Measurements from ENCODE around the gene ANO2.

ANO2 gene

DNA sequence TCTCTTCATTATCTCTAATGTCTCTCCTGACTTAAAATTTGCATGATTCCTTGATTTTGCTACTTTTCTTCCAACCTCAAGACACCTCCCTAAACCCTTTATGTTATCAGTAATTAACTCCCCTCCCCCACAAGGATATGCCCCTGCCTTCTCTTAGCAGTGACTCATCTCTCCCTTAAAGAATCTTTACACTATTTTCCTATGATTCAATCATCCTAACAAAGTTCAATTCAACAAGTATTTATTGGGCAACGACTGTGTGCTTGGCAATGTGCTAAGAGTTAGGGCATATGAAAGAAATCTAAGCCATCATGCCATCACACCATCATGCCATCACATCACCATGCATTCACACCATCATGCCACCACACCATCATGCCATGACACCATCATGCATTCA, 80.1 kb downstream of the ANO2 start:
- no peak for TF ChIP-seq RAD21 (IDR thresholded peaks at IDR 0.05; ENCODE audit: low read depth)
- no peak for TF ChIP-seq FOXM1 (IDR thresholded peaks at IDR 0.05; ENCODE audit: borderline replicate concordance, low read depth)
- TF ChIP-seq TCF12 (IDR thresholded peaks at IDR 0.05; ENCODE audit: low read depth), result no peak
- no peak for TF ChIP-seq ZBTB7A (IDR thresholded peaks at IDR 0.05; ENCODE audit: low read depth)
- no peak for TF ChIP-seq TEAD4 (IDR thresholded peaks at IDR 0.05)
- no peak for TF ChIP-seq CEBPB (IDR thresholded peaks at IDR 0.05)
- TF ChIP-seq CREB1 (IDR thresholded peaks at IDR 0.05; ENCODE audit: low read depth), result no peak

DNA sequence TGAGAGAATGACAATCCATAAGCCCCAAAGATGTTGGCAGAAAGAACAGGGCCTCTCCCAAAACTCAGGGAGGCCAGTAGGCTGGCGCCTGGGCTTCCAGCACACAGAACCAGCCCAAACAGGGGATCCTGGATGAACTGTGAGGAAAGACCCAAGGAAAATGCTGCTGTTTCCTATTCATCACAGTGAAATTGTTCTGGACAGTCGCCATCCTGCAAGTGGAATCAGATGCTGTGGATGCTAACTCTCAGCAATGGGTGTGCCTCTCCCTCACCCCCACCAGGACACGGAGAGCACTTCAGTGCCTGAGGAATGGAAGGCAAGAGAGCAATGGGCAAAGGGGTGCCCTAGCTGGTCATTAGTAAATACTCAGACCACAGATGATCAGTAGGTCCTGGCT, 80.8 kb downstream of the ANO2 start:
- TF ChIP-seq, protein P1, sequence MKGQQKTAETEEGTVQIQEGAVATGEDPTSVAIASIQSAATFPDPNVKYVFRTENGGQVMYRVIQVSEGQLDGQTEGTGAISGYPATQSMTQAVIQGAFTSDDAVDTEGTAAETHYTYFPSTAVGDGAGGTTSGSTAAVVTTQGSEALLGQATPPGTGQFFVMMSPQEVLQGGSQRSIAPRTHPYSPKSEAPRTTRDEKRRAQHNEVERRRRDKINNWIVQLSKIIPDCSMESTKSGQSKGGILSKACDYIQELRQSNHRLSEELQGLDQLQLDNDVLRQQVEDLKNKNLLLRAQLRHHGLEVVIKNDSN (IDR thresholded peaks at IDR 0.05), result no peak
- no peak for TF ChIP-seq RAD21 (IDR thresholded peaks at IDR 0.05; ENCODE audit: low read depth)
- TF ChIP-seq NFIC (IDR thresholded peaks at IDR 0.05), result no peak
- TF ChIP-seq ZBTB7A (IDR thresholded peaks at IDR 0.05; ENCODE audit: low read depth), result no peak
- TF ChIP-seq YY1 (IDR thresholded peaks at IDR 0.05; ENCODE audit: low read depth), result no peak
- no peak for TF ChIP-seq TEAD4 (IDR thresholded peaks at IDR 0.05)
- TF ChIP-seq CEBPB (IDR thresholded peaks at IDR 0.05), result no peak
- TF ChIP-seq CREB1 (IDR thresholded peaks at IDR 0.05; ENCODE audit: low read depth), result no peak
- TF ChIP-seq, protein P2, sequence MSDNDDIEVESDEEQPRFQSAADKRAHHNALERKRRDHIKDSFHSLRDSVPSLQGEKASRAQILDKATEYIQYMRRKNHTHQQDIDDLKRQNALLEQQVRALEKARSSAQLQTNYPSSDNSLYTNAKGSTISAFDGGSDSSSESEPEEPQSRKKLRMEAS (IDR thresholded peaks at IDR 0.05), result no peak
- TF ChIP-seq EGR1 (IDR thresholded peaks at IDR 0.05), result no peak
- TF ChIP-seq EP300 (IDR thresholded peaks at IDR 0.05; ENCODE audit: borderline replicate concordance), result no peak

DNA sequence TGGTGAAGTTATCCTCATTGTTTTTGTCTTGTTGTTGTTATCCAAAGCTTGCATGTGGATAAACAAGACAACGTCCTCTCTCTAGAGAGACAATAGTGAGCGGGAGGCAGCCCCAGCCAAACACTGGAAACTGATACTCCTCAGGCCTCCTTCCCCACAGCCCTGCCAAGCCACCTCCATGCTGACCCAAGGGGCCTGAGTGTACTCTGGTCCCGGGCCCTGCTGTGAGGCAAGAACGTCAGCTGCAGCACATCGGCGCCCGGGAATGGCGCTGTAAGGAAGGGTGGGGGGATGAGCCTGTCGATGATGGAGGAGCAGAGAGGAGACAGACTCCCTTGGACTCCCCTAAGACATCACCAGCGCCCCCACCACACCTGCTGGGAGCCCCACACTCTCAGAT, 83.6 kb downstream of the ANO2 start:
- TF ChIP-seq TEAD4 (IDR thresholded peaks at IDR 0.05) (no peak), FOXM1 (IDR thresholded peaks at IDR 0.05; ENCODE audit: borderline replicate concordance, low read depth) (no peak), RAD21 (IDR thresholded peaks at IDR 0.05; ENCODE audit: low read depth) (no peak), YY1 (IDR thresholded peaks at IDR 0.05; ENCODE audit: low read depth) (no peak), EP300 (IDR thresholded peaks at IDR 0.05; ENCODE audit: borderline replicate concordance) (no peak), EGR1 (IDR thresholded peaks at IDR 0.05) (no peak), CREB1 (IDR thresholded peaks at IDR 0.05; ENCODE audit: low read depth) (no peak), NFIC (IDR thresholded peaks at IDR 0.05) (no peak), CEBPB (IDR thresholded peaks at IDR 0.05) (no peak), TCF12 (IDR thresholded peaks at IDR 0.05; ENCODE audit: low read depth) (no peak), TAF1 (IDR thresholded peaks at IDR 0.05; ENCODE audit: low read depth) (no peak), ZBTB7A (IDR thresholded peaks at IDR 0.05; ENCODE audit: low read depth) (no peak)
- TF ChIP-seq, protein P3, sequence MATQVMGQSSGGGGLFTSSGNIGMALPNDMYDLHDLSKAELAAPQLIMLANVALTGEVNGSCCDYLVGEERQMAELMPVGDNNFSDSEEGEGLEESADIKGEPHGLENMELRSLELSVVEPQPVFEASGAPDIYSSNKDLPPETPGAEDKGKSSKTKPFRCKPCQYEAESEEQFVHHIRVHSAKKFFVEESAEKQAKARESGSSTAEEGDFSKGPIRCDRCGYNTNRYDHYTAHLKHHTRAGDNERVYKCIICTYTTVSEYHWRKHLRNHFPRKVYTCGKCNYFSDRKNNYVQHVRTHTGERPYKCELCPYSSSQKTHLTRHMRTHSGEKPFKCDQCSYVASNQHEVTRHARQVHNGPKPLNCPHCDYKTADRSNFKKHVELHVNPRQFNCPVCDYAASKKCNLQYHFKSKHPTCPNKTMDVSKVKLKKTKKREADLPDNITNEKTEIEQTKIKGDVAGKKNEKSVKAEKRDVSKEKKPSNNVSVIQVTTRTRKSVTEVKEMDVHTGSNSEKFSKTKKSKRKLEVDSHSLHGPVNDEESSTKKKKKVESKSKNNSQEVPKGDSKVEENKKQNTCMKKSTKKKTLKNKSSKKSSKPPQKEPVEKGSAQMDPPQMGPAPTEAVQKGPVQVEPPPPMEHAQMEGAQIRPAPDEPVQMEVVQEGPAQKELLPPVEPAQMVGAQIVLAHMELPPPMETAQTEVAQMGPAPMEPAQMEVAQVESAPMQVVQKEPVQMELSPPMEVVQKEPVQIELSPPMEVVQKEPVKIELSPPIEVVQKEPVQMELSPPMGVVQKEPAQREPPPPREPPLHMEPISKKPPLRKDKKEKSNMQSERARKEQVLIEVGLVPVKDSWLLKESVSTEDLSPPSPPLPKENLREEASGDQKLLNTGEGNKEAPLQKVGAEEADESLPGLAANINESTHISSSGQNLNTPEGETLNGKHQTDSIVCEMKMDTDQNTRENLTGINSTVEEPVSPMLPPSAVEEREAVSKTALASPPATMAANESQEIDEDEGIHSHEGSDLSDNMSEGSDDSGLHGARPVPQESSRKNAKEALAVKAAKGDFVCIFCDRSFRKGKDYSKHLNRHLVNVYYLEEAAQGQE (IDR thresholded peaks at IDR 0.05; ENCODE audit: low read depth), result no peak
- TF ChIP-seq, protein P1 (IDR thresholded peaks at IDR 0.05), result no peak
- TF ChIP-seq, protein P2 (IDR thresholded peaks at IDR 0.05), result no peak

DNA sequence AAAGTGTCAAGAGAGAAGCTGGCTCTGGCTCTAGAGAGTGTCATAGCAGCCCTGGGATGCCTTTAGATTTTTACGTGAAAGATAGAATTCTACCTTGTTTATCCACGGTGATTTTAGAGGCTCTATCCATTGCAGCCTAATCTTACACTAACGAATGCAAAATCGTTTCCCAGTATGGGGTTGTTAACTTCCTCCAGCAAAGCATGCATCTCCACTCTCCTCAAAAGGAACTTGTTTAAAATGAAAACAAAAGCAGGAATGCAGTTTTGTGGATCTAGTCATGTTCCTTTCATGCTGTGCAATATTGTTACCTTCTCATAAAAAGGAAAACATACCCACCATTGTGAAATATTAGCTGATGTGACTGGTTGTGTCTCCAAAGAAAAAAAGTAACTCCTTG, 88.4 kb downstream of the ANO2 start:
- no peak for TF ChIP-seq YY1 (IDR thresholded peaks at IDR 0.05; ENCODE audit: low read depth)

DNA sequence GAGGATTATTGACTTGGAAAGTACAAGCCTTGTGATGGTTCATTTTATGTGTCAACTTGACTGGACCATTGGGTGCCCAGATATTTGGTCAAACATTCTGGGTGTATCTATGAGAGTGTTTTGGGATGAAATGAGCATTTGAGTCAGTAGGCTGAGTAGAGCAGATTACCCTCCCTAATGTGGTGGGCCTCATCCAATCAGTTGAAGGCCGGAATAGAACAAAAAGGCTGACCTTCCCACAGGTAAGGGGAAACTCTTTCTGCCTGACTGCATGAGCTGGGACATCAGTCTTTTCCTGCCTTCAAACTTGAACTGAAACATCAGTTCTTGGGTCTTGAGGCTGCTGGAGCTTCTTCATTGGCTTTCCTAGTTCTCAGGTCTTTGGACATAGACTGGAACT, 98.1 kb downstream of the ANO2 start:
- TF ChIP-seq ZBTB7A (IDR thresholded peaks at IDR 0.05; ENCODE audit: low read depth) (no peak), NFIC (IDR thresholded peaks at IDR 0.05) (no peak), EGR1 (IDR thresholded peaks at IDR 0.05) (no peak), CREB1 (IDR thresholded peaks at IDR 0.05; ENCODE audit: low read depth) (no peak)

DNA sequence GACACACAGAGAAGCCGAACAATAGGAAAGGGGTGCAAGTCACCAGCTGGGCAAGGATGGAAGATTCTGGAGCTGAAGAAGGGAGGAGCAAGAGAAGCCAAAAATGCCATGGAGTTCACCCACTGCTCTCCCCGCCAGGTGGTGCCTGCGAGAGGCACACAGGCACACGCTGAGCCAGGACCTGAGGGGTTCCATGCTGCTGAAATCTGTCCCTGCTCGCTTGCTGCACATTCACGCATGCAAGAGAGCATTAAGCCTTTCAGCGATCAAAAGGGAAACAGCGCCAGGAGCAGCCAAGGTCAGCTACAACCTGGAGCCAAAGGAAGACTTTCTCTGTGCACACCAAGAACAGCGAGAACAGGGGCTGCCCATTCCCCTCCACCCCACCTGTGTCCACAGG, 104.1 kb downstream of the ANO2 start:
- TF ChIP-seq, protein P2 (IDR thresholded peaks at IDR 0.05), result no peak
- TF ChIP-seq EGR1 (IDR thresholded peaks at IDR 0.05) (no peak), TAF1 (IDR thresholded peaks at IDR 0.05; ENCODE audit: low read depth) (no peak), FOXM1 (IDR thresholded peaks at IDR 0.05; ENCODE audit: borderline replicate concordance, low read depth) (no peak)

DNA sequence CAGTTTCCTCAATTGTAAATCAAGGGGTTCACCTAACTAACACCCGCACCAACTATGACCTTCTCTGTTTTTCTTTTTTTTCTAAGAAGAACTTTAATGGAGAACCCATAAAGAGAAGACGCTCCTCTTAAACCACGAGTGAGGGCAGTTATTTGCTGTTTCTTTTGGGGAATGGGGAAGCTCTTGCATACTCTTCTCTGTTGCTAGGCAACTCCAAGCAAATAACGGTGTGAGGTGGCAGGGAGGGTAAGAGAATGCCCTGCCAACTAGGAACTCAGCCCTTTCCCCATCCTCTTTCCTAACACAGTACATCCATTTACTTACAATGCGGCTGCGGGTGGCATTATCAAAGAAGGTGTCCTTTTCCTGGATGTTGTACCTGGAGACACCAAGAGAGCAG, 114.9 kb downstream of the ANO2 start:
- TF ChIP-seq FOXM1 (IDR thresholded peaks at IDR 0.05; ENCODE audit: borderline replicate concordance, low read depth) (no peak), TCF12 (IDR thresholded peaks at IDR 0.05; ENCODE audit: low read depth) (no peak), CREB1 (IDR thresholded peaks at IDR 0.05; ENCODE audit: low read depth) (no peak), NFIC (IDR thresholded peaks at IDR 0.05) (no peak), YY1 (IDR thresholded peaks at IDR 0.05; ENCODE audit: low read depth) (no peak), ZBTB7A (IDR thresholded peaks at IDR 0.05; ENCODE audit: low read depth) (no peak), CEBPB (IDR thresholded peaks at IDR 0.05) (no peak), EGR1 (IDR thresholded peaks at IDR 0.05) (no peak), TAF1 (IDR thresholded peaks at IDR 0.05; ENCODE audit: low read depth) (no peak), EP300 (IDR thresholded peaks at IDR 0.05; ENCODE audit: borderline replicate concordance) (no peak)
- TF ChIP-seq, protein P1 (IDR thresholded peaks at IDR 0.05), result no peak
- TF ChIP-seq, protein P3 (IDR thresholded peaks at IDR 0.05; ENCODE audit: low read depth), result no peak
- TF ChIP-seq, protein P2 (IDR thresholded peaks at IDR 0.05), result no peak
